MM.1S (cell line): ENCODE measurements around the gene TSPYL6.
"Not testable (repeated sequence)": the region's sequence is repeated elsewhere in the genome, so short reads cannot be mapped to it uniquely, and the experiment has no call there.

Experiments
- DNase-seq: peaks from one replicate; pipeline ENCODE4 v3.0.0-alpha.2; 2015
- H2AFZ ChIP-seq: fragments of 300-600 bp; sonication (generic); 2 replicates; pipeline ENCODE4 v1.6.0; 2016; ENCODE audit warnings: antibody characterized with exemption, low read length
- H3F3A ChIP-seq: fragments of 300-600 bp; sonication (generic); 2 replicates; pipeline ENCODE4 v1.6.1; 2016; ENCODE audit warnings: mild to moderate bottlenecking, antibody characterized with exemption, low read length, moderate library complexity, mixed read lengths; ENCODE audit not compliant: insufficient read depth
- H3K27ac ChIP-seq: fragments of 300-600 bp; sonication (generic); 2 replicates; pipeline ENCODE4 v1.5.1; 2016; ENCODE audit warnings: mild to moderate bottlenecking, low read length
- H3K27me3 ChIP-seq: fragments of 300-600 bp; sonication (generic); replicated peaks from 2 replicates; pipeline ENCODE4 v1.6.0; 2016; ENCODE audit warnings: low read length; ENCODE audit not compliant: insufficient read depth
- H3K36me3 ChIP-seq: fragments of 300-600 bp; sonication (generic); replicated peaks from 2 replicates; pipeline ENCODE4 v1.6.1; 2016; ENCODE audit warnings: mild to moderate bottlenecking, low read length, mixed read lengths; ENCODE audit not compliant: insufficient read depth
- H3K4me1 ChIP-seq: fragments of 300-600 bp; sonication (generic); 2 replicates; pipeline ENCODE4 v1.6.1; 2016; ENCODE audit warnings: low read length, mixed read lengths
- H3K4me2 ChIP-seq: fragments of 300-600 bp; sonication (generic); 2 replicates; pipeline ENCODE4 v1.6.0; 2016; ENCODE audit warnings: low read depth, low read length
- H3K4me3 ChIP-seq: fragments of 300-600 bp; sonication (generic); 2 replicates; pipeline ENCODE4 v1.5.1; 2016; ENCODE audit warnings: low read length, mixed read lengths
- H3K79me2 ChIP-seq: fragments of 300-600 bp; sonication (generic); 2 replicates; pipeline ENCODE4 v1.6.1; 2016; ENCODE audit warnings: mixed run types, low read length, mixed read lengths
- H3K9ac ChIP-seq: fragments of 300-600 bp; sonication (generic); 2 replicates; pipeline ENCODE4 v1.6.1; 2016; ENCODE audit warnings: low read length, mixed read lengths
- H3K9me2 ChIP-seq: fragments of 300-600 bp; sonication (generic); replicated peaks from 2 replicates; pipeline ENCODE4 v1.6.1; 2016; ENCODE audit warnings: mild to moderate bottlenecking, low read length, mixed read lengths; ENCODE audit not compliant: insufficient read depth
- H3K9me3 ChIP-seq: fragments of 300-600 bp; sonication (generic); replicated peaks from 2 replicates; pipeline ENCODE4 v1.6.1; 2016; ENCODE audit warnings: mild to moderate bottlenecking, low read length, mixed read lengths; ENCODE audit not compliant: insufficient read depth
- H4K20me1 ChIP-seq: fragments of 300-600 bp; sonication (generic); 2 replicates; pipeline ENCODE4 v1.6.1; 2016; ENCODE audit warnings: mild to moderate bottlenecking, low read length, moderate library complexity, mixed read lengths; ENCODE audit not compliant: insufficient read depth
- EZH2 ChIP-seq: fragments of 300-600 bp; sonication (generic); optimal IDR thresholded peaks from 2 replicates; pipeline ENCODE3; 2017; ENCODE audit warnings: low read depth, mild to moderate bottlenecking, antibody characterized with exemption, low read length, mixed read lengths
- EZH2phosphoT487 ChIP-seq: fragments of 300-600 bp; sonication (generic); IDR thresholded peaks from 2 replicates; pipeline ENCODE4 v1.6.1; 2018; ENCODE audit warnings: antibody characterized with exemption, low read length
- TF ChIP-seq, protein P1 (sequence below): fragments of 300-600 bp; sonication (generic); IDR thresholded peaks from 2 replicates; pipeline ENCODE4 v1.5.1; 2016; ENCODE audit warnings: antibody characterized with exemption, low read length, mixed read lengths

TSPYL6 gene

DNA sequence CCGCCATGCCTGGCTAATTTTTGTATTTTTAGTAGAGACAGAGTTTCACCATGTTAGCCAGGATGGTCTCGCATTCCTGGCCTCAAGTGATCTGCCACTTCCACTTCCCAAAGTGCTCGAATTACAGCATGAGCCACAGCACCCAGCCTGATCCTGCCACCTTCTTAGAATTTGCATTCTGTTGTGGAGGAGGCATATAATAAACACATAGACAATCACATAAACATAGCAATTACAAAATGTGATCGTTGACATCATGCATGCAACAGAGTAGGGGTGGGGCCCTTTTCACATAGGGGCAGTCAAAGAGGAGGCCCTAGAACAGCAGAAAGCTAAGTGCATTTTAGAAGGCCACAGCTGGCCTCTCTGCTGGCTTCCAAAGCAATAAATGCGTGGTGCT, 39.9 kb upstream of the TSPYL6 start:
- H2AFZ ChIP-seq, result no peak overlapping the region
- no peak overlapping the region for H3K27ac ChIP-seq
- no peak overlapping the region for H3K4me3 ChIP-seq
- TF ChIP-seq EZH2 (no peak), EZH2phosphoT487 (no peak)
- TF ChIP-seq, protein P1, sequence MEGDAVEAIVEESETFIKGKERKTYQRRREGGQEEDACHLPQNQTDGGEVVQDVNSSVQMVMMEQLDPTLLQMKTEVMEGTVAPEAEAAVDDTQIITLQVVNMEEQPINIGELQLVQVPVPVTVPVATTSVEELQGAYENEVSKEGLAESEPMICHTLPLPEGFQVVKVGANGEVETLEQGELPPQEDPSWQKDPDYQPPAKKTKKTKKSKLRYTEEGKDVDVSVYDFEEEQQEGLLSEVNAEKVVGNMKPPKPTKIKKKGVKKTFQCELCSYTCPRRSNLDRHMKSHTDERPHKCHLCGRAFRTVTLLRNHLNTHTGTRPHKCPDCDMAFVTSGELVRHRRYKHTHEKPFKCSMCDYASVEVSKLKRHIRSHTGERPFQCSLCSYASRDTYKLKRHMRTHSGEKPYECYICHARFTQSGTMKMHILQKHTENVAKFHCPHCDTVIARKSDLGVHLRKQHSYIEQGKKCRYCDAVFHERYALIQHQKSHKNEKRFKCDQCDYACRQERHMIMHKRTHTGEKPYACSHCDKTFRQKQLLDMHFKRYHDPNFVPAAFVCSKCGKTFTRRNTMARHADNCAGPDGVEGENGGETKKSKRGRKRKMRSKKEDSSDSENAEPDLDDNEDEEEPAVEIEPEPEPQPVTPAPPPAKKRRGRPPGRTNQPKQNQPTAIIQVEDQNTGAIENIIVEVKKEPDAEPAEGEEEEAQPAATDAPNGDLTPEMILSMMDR, result no peak
- no peaks in the 10 kb centered on the region for H3K36me3 ChIP-seq
- H3F3A ChIP-seq, result no peaks in the 10 kb centered on the region
- no peaks in the 10 kb centered on the region for H3K79me2 ChIP-seq
- no peaks in the 10 kb centered on the region for H3K9me2 ChIP-seq
- no peak overlapping the region for H3K4me2 ChIP-seq
- no peak for DNase-seq
- no peaks in the 10 kb centered on the region for H3K27me3 ChIP-seq
- H3K9me3 ChIP-seq, result no peaks in the 10 kb centered on the region
- H3K4me1 ChIP-seq, result peaks cover 10% of the 10 kb centered on the region
- H3K9ac ChIP-seq, result no peak overlapping the region
- no peaks in the 10 kb centered on the region for H4K20me1 ChIP-seq

DNA sequence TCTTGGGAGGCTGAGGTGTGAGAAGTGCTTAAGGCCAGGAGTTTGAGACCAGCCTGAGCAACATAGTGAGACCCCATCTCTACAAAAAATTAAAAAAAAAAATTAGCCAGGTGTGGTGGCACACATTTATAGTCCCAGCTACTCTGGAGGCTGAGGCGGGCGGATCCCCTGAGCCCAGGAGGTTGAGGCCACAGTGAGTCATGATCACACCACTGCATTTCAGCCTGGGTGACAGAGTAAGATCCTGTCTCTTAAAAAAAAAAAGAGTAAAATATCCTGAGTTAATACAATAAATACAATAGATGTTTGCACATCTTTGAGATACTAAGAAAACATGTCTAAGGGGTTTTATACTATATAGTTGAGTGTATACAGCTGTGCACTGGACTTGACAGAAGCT, 38.6 kb upstream of the TSPYL6 start:
- not testable (repeated sequence) for H3F3A ChIP-seq, H3K36me3 ChIP-seq, H3K9ac ChIP-seq, H3K79me2 ChIP-seq, H3K9me2 ChIP-seq, H2AFZ ChIP-seq, DNase-seq, H3K4me2 ChIP-seq, H3K9me3 ChIP-seq, H3K27me3 ChIP-seq, H3K4me3 ChIP-seq, H3K4me1 ChIP-seq, H4K20me1 ChIP-seq, H3K27ac ChIP-seq

DNA sequence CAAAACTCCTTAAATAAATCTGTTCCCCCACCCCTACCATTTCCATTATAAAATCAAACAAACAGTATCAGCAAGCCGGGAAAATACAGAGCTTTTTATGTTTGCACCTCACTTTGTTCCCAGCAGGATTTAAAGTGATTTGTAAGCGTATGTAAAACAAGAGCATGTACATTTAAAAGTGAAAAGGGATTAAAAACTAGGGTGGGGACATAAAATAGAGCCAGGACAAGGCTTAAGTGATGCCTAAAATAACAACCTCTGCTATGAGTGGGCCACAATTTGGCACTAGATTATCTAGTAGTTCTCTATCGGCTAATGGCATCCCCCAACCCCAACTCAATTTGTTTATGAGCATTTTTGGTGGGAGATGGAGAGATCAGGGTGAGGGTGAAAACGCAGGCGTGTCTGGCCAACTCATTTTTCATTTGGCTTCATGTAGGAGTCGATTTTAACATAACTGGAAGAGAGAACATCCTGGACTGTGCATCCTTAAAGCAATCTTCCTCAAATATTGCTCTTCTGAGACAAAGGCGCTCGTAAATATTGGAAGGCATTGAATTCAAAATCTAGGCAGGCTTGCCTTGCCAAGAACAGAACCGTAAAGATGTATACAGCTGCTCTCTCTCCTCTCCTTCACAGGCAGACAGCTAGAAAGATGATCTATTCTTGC, 34.5 kb upstream of the TSPYL6 start:
- no peak overlapping the region for H3K4me3 ChIP-seq

DNA sequence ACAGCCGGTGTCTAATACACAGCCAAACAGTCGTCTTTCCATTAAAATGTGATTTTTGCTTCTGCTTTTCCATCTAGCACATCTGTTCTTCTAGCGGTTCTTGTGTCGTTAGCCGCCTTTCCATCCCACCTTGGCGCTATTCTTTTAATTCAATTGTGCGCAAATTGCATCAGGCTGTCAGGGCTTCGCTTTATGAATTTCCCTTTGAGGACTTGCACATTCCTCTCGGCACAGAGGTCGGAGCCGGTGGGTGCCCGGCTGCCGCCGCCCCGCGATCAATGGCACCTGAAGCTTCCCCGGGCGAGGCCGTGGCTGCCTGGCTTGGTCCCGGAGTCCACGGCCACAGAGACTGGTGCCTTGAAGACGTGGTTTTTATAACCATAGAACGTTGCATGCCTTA, 33.9 kb upstream of the TSPYL6 start:
- H3K9ac ChIP-seq, result no peak overlapping the region
- no peaks in the 10 kb centered on the region for H3K27me3 ChIP-seq
- H3K4me1 ChIP-seq, result no peaks in the 10 kb centered on the region
- H3K9me3 ChIP-seq, result no peaks in the 10 kb centered on the region
- H3K9me2 ChIP-seq, result no peaks in the 10 kb centered on the region
- no peak for DNase-seq
- no peaks in the 10 kb centered on the region for H4K20me1 ChIP-seq
- H3K4me2 ChIP-seq, result no peak overlapping the region
- H2AFZ ChIP-seq, result no peak overlapping the region
- no peak overlapping the region for H3K4me3 ChIP-seq
- no peak for TF ChIP-seq EZH2phosphoT487
- TF ChIP-seq, protein P1, result no peak
- no peak for TF ChIP-seq EZH2
- H3K36me3 ChIP-seq, result no peaks in the 10 kb centered on the region
- H3F3A ChIP-seq, result no peaks in the 10 kb centered on the region
- H3K79me2 ChIP-seq, result no peaks in the 10 kb centered on the region
- H3K27ac ChIP-seq, result no peak overlapping the region

More for the DNA sequence above, 34.5 kb upstream of the TSPYL6 start:
- H3K27ac ChIP-seq, result no peak overlapping the region
- no peak for DNase-seq
- no peak overlapping the region for H3K9ac ChIP-seq
- no peaks in the 10 kb centered on the region for H4K20me1 ChIP-seq
- TF ChIP-seq EZH2phosphoT487 (no peak), EZH2 (no peak)
- TF ChIP-seq, protein P1, result no peak
- H3K79me2 ChIP-seq, result no peaks in the 10 kb centered on the region
- H3K4me1 ChIP-seq, result no peaks in the 10 kb centered on the region
- no peaks in the 10 kb centered on the region for H3K9me2 ChIP-seq
- H3K9me3 ChIP-seq, result no peaks in the 10 kb centered on the region
- no peak overlapping the region for H2AFZ ChIP-seq
- H3K27me3 ChIP-seq, result no peaks in the 10 kb centered on the region
- no peaks in the 10 kb centered on the region for H3F3A ChIP-seq
- no peaks in the 10 kb centered on the region for H3K36me3 ChIP-seq
- no peak overlapping the region for H3K4me2 ChIP-seq
